Middle frontal gyrus (tissue), 1 donor: Measurements from ENCODE around the gene GRK7.
"Not testable (repeated sequence)": the region's sequence is repeated elsewhere in the genome, so short reads cannot be mapped to it uniquely, and the experiment has no call there.

Experiments used
- DNase-seq: peaks from one replicate; pipeline ENCODE4 v3.0.0-alpha.2; 2015; ENCODE audit warnings: low spot score; ENCODE audit errors: extremely low spot score

The GRK7 gene

GRCh38 chr3:141795741-141796080 is 32.5 kb downstream of the GRK7 start:
- no peak for DNase-seq

- DNase-seq = no peak
Measured at GRCh38 chr3:141796081-141796888, 33.1 kb downstream of the GRK7 start.

DNA sequence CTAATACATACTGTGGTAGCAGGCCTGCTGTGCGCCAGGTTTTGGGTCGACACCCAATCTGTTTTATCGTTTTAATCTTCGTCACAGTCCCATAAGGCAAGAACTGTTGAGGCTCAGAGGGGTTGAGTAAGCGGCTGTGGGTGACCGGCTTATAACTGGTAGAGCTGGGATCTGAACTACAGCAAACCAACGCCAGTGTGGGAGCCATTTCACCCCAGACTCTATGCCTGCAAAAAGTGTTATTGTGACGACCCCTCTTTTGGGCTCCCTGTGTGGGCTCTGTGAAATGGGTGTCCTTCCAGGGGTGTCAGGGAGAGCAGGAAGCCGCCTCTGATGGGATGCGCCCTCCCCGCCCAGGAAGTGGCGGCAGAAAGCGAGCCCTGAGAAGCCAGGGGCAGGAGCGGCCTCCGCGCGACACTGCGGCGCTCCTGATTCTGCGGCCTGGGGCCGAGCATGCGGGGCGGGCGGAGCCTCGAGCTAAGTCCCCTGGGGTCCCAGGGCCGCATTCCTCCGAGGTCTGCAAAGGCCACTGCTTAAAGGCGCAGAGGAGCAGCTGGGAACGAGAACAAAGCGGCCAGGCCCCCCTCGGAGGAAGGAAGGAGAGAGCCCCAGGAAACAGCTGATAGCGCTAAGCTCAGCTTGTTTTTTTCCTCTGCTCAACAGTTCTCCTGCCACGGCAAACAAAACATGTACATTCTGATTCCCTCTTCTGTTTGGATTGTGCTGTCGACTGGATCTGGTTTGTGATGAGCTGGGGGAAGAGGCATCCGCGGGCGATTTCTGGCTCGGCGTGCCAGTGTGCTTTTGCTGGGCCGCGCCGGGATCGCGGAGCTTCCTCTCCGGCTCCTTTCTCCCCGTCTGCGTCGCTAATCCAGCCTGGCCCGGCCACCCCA is 33.9 kb downstream of the GRK7 start:
- no peak for DNase-seq

DNA sequence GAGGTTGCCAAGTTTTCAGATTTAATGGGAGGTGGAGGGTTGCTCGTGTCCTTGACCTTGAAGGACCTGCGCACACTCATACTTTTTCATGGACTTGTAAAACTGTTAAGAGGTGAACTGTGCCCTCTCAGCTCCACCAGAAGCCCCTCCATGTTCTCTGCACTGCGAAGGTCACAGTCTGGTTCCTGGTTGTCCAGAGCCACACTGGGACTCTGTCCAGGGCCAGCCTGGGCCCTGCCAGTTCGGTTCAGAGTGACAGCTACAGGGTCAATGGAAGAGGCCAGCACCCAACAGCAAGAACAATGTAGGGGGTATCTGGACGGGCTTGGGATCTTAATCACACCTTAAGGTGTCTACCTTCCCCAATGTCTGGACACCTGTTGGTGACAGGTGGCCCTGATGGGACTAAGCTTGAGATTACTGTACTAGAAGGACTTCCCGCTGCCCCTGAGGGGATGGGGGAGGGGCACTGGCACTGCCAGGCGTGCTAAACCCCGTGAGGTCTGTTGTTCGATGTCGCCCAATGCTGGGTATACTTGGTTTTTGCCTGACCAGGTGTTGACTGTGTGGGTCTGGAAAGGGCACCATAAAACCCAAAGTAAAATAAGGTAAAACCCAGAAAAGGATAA is 34.7 kb downstream of the GRK7 start:
- no peak for DNase-seq

DNA sequence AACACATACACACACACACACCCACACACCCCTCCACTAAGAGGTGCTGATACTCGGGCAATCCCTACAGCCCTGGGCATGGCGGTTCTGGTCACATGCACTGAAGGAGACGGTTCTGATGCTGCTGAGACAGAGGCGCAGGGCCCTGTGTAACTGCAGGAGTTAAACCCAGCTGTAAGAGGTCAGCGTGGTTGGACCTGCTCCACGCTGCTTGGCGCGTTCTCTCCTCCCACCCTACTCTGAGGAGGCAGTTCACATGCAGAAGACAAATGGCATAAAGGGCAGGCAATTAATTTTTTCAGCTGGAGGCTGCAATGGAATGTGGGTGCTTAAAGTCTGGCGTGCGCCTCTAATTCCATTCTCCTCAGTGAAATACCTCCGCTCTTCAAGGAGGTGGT is 35.2 kb downstream of the GRK7 start:
- DNase-seq = no peak

DNA sequence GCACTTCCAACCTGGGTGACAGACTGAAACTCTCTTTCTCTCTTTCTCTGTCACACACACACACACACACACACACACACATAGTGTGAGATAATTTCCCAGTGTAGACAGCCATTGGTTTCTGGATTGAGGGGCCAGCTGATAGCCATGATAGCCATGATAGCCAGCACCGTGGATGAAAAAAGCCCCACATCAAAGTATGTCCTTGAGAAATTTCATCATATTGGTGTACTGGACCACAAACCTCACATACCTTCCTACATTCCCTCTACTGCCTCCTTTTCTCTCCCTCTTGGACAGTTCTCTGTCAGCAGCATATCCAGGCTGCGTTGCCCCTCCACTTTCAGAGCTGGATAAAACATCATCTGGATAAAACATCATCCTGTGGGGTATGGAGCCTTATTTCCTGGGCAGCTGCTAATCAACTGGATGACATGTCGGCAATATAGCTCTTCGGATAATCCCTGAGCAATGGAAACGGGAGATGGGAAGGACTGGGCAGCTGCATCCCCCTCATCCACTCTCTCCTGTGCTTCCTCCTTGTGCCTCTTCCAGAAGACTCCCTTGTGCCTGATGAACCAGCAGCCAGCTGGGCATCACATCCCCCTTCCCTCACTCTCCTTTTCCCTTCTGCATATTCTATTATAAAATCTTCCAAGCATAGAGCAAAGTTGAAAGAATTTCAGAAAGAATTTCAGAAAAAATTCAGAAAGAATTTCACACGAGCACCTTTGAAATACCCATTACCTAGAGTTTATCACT is 39.3 kb downstream of the GRK7 start:
- no peak for DNase-seq

DNA sequence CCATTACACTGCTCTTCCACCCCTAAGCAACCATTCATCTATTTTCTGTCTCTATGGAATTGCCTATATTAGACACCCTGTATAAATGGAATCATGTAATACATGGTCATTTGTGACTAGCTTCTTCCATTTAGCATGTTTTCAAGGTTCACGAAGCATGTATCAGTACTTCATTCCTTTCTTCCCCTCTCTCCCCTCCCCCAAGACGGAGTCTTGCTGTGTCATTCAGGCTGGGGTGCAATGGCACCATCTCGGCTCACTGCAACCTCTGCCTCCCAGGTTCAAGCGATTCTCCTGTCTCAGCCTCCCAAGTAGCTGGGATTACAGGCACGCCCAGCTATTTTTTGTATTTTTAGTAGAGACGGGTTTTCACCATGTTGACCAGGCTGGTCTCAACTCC is 40.3 kb downstream of the GRK7 start:
- not testable (repeated sequence) for DNase-seq

DNA sequence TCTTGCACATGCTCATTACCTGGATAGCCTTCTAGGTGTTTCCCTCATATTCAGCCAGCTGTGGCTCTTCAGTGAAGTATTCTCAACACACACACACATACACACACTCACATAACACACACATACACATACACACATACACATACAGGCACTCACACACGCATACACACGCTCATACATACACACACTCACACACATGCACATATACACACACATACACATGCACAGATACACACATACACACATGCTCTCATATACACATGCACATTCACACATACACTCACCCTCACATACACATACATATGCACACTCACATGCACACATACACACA is 41.2 kb downstream of the GRK7 start:
- no peak for DNase-seq

DNA sequence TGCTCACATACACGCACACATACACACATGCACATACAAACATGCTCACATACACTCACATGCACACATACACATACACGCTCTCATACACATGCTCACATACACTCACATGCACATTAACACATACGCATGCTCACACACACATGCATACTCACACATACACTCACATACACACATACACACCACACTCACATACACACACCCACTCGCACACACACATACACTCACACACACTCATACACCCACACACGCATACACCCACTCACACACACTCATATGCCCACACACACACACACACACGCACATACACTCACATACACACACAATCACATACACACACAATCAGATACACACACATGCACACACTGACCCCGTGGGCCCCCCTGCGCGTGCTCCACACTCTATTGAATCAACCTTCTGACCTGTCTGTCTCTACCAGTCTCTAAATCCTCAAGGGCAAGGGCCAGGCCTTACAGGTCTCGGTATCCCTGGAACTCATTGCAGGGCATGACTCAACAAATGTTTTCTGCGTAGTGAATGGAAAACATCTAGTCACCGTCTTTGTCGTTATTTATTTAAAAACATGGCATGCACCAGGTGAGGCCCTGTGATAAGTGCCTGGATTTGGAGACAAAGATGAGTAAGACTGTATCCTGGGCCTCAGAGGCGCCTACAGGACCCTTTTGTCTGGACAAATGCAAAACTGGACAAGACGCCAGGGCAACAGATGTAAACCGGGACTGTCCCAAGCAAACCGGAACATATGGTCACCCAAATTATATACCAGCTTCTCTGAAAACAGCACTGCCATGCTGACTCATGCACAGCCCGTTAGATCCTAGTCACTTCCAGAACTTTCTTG is 41.8 kb downstream of the GRK7 start:
- no peak for DNase-seq

GRCh38 chr3:141807277-141808033 is 44.2 kb downstream of the GRK7 start:
- no peak for DNase-seq

GRCh38 chr3:141808586-141808985 is 45.4 kb downstream of the GRK7 start:
- DNase-seq = no peak

GRCh38 chr3:141810161-141810560 is 47.0 kb downstream of the GRK7 start:
- no peak for DNase-seq

- DNase-seq = no peak
Measured at GRCh38 chr3:141811348-141811747, 48.1 kb downstream of the GRK7 start.

DNA sequence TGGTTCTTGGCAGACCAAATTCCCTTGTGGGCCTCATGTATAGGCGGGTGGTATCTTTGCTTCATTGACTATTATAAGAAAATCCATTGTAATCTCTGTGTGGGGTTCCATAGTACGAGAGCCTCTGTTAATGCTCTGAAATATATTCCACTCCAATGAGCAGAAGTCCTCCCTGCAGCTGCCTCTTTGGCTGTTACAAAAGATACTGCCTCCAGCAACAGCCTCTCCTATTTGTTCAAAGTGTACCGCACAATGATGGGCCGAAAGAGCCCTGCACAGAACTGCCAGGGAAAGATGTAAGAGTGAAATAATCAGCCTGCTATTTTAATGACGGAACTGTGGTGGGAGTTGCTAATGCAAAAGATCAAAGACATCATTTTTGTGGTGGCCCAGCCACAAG is 48.9 kb downstream of the GRK7 start:
- no peak for DNase-seq

DNA sequence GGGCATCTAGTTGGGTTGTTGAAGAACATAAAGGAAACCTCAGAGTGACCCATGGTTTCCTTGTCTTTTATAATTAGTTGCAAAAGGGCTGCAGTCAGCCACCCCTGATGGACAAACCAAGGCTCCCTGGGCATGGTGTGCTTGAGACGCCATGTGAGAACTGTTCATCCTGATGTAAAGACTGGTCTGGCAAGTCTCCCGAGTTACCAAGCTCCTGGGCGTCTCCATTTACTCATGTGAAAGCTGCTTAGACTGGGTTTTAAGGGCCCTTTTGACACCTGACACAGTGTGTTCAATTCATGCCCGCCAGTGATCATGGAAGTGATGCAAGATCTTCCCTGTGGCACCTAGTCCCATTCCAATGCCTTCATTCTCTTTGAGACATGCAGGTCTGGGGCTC is 49.4 kb downstream of the GRK7 start:
- no peak for DNase-seq
